K562 treated with DMSO at 1 percent for 12 hours (cell line): Measurements from ENCODE around the gene UBXN1. TPM values are rescaled to one million over a fixed set of nuclear protein-coding genes. Genes with fewer than 3 reads are reported as not detected.

Experiments used
- total RNA-seq: library from RNA; unstranded; fragments of 300-600 nt; gene quantifications from 2 replicates; pipeline ENCODE4 v1.2.3, GENCODE V29; 2022; ENCODE audit not compliant: insufficient read depth

Gene UBXN1
- 242 and 314 TPM in 2 replicates for total RNA-seq

GRCh38 chr11:62678770-62679696 is at the start of gene UBXN1:
UBXN1 (minus strand) TSS chr11:62679073; CDS start chr11:62678923, 150 bp downstream.

DNA sequence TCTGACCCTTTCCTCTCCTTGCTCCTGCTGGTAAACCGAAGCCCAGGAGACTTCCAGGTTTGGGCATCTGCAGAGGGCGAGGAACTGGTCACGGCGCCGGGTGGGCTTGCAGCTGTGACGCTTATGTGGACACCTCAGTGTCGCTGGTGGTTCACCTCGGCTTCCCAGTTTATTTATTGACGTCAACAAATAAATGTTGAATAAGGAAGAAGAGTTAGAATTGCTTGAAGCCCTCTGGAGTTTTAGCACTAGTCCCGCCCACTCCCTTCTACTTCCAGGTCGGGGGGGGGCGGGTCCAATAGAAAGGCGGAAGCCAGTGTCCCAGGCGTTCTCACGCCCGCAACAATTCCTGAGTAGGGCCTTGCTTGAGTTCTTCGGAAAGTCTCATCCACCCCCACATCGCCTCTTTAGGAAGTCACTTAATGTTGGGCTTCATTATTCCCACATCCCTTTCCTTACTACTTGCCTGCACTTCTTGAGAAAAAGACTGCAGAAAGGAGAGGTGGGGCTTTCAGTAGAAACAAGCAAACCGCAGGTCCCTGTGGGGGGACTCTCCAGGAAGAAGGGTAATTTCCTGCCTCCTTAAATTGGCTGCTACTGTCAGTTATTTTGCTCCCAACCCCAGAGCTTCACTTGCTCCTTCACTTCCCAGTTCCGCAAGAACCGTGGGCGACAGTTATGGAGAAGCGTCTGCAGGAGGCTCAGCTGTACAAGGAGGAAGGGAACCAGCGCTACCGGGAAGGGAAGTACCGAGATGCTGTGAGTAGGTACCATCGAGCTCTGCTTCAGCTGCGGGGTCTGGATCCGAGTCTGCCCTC is 49.5 kb upstream of the UBXN1 start, which contains the start of gene TTC9C:
Gene TTC9C, plus strand, starts transcription at position 316 of the 818 bp plus-strand sequence. Its CDS starts 363 bp downstream, at position 679.

GRCh38 chr11:62727165-62727871 is 48.4 kb upstream of the UBXN1 start, which contains the start of gene HNRNPUL2:
HNRNPUL2 (minus strand) TSS chr11:62727457; CDS start chr11:62727156, 301 bp downstream.

GRCh38 chr11:62707277-62707861 is 28.5 kb upstream of the UBXN1 start, which contains the start of the genes BSCL2 and GNG3:
BSCL2 (minus strand) TSS chr11:62707424; CDS start chr11:62707195, 229 bp downstream.
GNG3 (plus strand) TSS chr11:62707676; CDS start chr11:62708296, 620 bp downstream.

DNA sequence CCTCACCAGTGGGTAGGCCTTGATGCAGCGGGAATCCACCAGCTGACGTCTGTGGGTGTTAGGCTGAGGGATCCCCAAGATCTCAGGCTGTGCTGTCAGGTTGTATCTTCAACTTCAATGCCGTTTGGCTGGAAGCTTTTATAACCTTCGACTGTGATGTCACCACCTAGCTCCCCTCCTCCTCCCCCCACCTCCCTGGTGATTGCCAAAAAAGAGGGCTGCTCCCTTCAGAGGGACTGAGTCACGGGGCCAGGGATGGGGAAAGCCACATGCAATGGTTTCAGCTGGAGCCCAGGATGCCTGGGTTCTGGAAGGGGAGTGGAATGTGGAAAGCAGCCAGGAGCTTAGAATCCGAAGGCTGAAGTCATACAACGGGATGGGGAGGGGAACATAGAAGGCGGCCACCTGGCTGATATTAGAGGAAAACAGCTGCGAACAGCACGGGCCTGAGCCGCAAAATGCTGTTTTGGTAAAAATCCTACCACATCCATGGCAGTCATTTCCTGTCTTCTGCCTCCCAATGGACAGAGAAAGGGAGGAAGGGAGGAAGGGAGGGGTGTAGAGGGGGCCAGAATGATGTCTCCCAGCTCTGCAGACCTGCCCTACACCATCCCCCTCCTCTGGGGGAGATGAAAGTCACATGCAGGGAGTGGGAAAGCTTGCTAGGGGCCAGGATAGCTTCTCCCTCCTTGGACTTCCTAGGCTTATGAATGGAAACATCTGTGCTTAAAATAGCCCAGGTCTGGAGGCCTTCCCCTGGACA is 10.7 kb upstream of the UBXN1 start, which contains the start of gene LRRN4CL:
Gene LRRN4CL, minus strand, starts transcription at position 110 of the 763 bp plus-strand sequence. CDS start 1,022 bp downstream, outside the sequence.

DNA sequence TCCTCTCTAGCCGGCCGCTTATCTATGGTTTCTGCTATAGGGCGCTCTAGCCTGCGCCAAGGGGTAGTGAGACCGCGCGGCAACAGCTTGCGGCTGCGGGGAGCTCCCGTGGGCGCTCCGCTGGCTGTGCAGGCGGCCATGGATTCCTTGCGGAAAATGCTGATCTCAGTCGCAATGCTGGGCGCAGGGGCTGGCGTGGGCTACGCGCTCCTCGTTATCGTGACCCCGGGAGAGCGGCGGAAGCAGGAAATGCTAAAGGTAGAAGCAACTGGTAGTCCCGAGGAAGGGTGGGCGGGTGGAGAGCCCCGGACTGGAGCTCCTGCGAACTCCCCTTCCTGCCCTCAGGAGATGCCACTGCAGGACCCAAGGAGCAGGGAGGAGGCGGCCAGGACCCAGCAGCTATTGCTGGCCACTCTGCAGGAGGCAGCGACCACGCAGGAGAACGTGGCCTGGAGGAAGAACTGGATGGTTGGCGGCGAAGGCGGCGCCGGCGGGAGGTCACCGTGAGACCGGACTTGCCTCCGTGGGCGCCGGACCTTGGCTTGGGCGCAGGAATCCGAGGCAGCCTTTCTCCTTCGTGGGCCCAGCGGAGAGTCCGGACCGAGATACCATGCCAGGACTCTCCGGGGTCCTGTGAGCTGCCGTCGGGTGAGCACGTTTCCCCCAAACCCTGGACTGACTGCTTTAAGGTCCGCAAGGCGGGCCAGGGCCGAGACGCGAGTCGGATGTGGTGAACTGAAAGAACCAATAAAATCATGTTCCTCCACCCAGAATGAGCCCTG is 7.1 kb downstream of the UBXN1 start, which contains the start of the genes LBHD1 and UQCC3:
Gene LBHD1, minus strand, starts transcription at position 660 of the 782 bp plus-strand sequence. CDS start 2,236 bp downstream, outside the sequence.
Gene UQCC3, plus strand, starts transcription at position 66 of the 782 bp plus-strand sequence. Its CDS starts 73 bp downstream, at position 139.

GRCh38 chr11:62665075-62665598 is 13.7 kb downstream of the UBXN1 start, which contains the start of the genes C11orf98 and CSKMT:
C11orf98 (minus strand) TSS chr11:62665210; CDS start chr11:62665169, 41 bp downstream.
CSKMT (plus strand) TSS chr11:62665312; CDS start chr11:62665880, 568 bp downstream.

GRCh38 chr11:62645946-62646824 is 32.7 kb downstream of the UBXN1 start, which contains the start of gene GANAB:
GANAB (minus strand) TSS chr11:62646613; CDS start chr11:62646599, 14 bp downstream.

Other genes with a start within 250 kb of the UBXN1 start
- gene AHNAK, start 132.3 kb downstream of the UBXN1 start, total RNA-seq = 12.9 and 42.0 TPM in 2 replicates
- 3,985 and 3,989 TPM in 2 replicates for gene EEF1G, start 105.2 kb downstream of the UBXN1 start, total RNA-seq
- 16.7 and 23.4 TPM in 2 replicates for gene TUT1, start 87.5 kb downstream of the UBXN1 start, total RNA-seq
- 62.1 and 107 TPM in 2 replicates for gene MTA2, start 77.2 kb downstream of the UBXN1 start, total RNA-seq
- gene EML3, start 66.3 kb downstream of the UBXN1 start, total RNA-seq = 21.6 and 34.7 TPM in 2 replicates
- 0.81 and 3.0 TPM in 2 replicates for gene ROM1, start 65.8 kb downstream of the UBXN1 start, total RNA-seq
- gene B3GAT3, start 57.1 kb downstream of the UBXN1 start, total RNA-seq = 94.9 and 105 TPM in 2 replicates
- 161 and 356 TPM in 2 replicates for gene GANAB, start 32.5 kb downstream of the UBXN1 start, total RNA-seq
- gene INTS5, start 25.8 kb downstream of the UBXN1 start, total RNA-seq = 27.2 and 37.6 TPM in 2 replicates
- gene C11orf98, start 13.9 kb downstream of the UBXN1 start, total RNA-seq = 157 and 173 TPM in 2 replicates
- gene CSKMT, start 13.8 kb downstream of the UBXN1 start, total RNA-seq = 50.4 and 52.2 TPM in 2 replicates
- 17.8 and 31.3 TPM in 2 replicates for gene UQCC3, start 7.4 kb downstream of the UBXN1 start, total RNA-seq
- 3.6 and 10.6 TPM in 2 replicates for gene LBHD1, start 6.8 kb downstream of the UBXN1 start, total RNA-seq
- 0.70 TPM in 1 of 2 replicates, not detected in the other for gene LRRN4CL, start 10.5 kb upstream of the UBXN1 start, total RNA-seq
- 44.2 and 44.8 TPM in 2 replicates for gene BSCL2, start 28.4 kb upstream of the UBXN1 start, total RNA-seq
- gene GNG3, start 28.6 kb upstream of the UBXN1 start, total RNA-seq = not detected in 2 replicates
- gene HNRNPUL2, start 48.4 kb upstream of the UBXN1 start, total RNA-seq = 17.1 and 39.0 TPM in 2 replicates
- 32.8 and 62.0 TPM in 2 replicates for gene TTC9C, start 49.4 kb upstream of the UBXN1 start, total RNA-seq
- gene ZBTB3, start 75.1 kb upstream of the UBXN1 start, total RNA-seq = 1.9 and 3.0 TPM in 2 replicates
- 150 and 166 TPM in 2 replicates for gene POLR2G, start 82.5 kb upstream of the UBXN1 start, total RNA-seq
- gene TAF6L, start 92.3 kb upstream of the UBXN1 start, total RNA-seq = 26.4 and 31.9 TPM in 2 replicates
- 42.8 and 48.4 TPM in 2 replicates for gene TMEM179B, start 108.3 kb upstream of the UBXN1 start, total RNA-seq
- gene TMEM223, start 112.9 kb upstream of the UBXN1 start, total RNA-seq = 21.7 and 26.1 TPM in 2 replicates
- 80.0 and 120 TPM in 2 replicates for gene NXF1, start 126.4 kb upstream of the UBXN1 start, total RNA-seq
- gene STX5, start 153.0 kb upstream of the UBXN1 start, total RNA-seq = 66.0 and 83.3 TPM in 2 replicates
- not detected in 2 replicates for gene TEX54, start 153.8 kb upstream of the UBXN1 start, total RNA-seq
- gene WDR74, start 160.5 kb upstream of the UBXN1 start, total RNA-seq = 47.8 and 60.3 TPM in 2 replicates
- 391 and 414 TPM in 2 replicates for gene SLC3A2, start 201.8 kb upstream of the UBXN1 start, total RNA-seq
- not detected in 2 replicates for gene CHRM1, start 242.3 kb upstream of the UBXN1 start, total RNA-seq